K562 (cell line): ENCODE measurements around the gene XAB2.

ENCODE experiments used
- ATF1 ChIP-seq, 2 experiments: fragments of 450-650 bp in 1 of 2; IDR thresholded peaks; 2 replicates each; pipeline ENCODE4 v1.6.1; 2016; ENCODE audit warnings: missing compliant biosample characterization in 1 of 2, missing genetic modification characterization in 1 of 2
- ATF3 ChIP-seq, 2 experiments: fragments of 450-650 bp in 1 of 2; sonication (generic) in 1 of 2; formaldehyde crosslinking in 1 of 2; IDR thresholded peaks in 1 of 2; conservative IDR thresholded peaks in 1 of 2; 2 replicates each; pipeline versions ENCODE4 v1.6.1 to v1.8.1; 2016 to 2023; ENCODE audit warnings: mild to moderate bottlenecking in 2 of 2, moderate library complexity in 2 of 2, inconsistent platforms in 1 of 2, missing genetic modification reagents in 1 of 2
- BHLHE40 ChIP-seq: IDR thresholded peaks from 2 replicates; pipeline ENCODE4 v1.6.1; 2011; ENCODE audit warnings: low read length, improper control_type of control experiment
- CTCF ChIP-seq, 3 experiments: IDR thresholded peaks in 2 of 3; conservative IDR thresholded peaks in 1 of 3; 2 replicates each; pipeline ENCODE4 v1.5.1; 2011 to 2012; ENCODE audit warnings: low read length in 3 of 3, mild to moderate bottlenecking in 3 of 3, control low read depth in 2 of 3, improper control_type of control experiment in 1 of 3, inconsistent platforms in 1 of 3, low read depth in 1 of 3, mixed read lengths in 1 of 3, moderate library complexity in 1 of 3; ENCODE audit not compliant: insufficient read depth in 2 of 3
- EP300 ChIP-seq: IDR thresholded peaks from 2 replicates; pipeline ENCODE4 v1.6.1; 2012; ENCODE audit warnings: low read length, improper control_type of control experiment
- FOXM1 ChIP-seq, 2 experiments: fragments of 450-650 bp in 1 of 2; sonication (generic) in 1 of 2; formaldehyde crosslinking in 1 of 2; IDR thresholded peaks; 2 replicates each; pipeline versions ENCODE4 v1.6.1 to v1.9.0; 2017 to 2022; ENCODE audit warnings: low read depth in 2 of 2, mild to moderate bottlenecking in 2 of 2, missing genetic modification reagents in 1 of 2, moderate library complexity in 1 of 2
- RREB1 ChIP-seq: fragments of 250-450 bp; sonication (Bioruptor Pico); IDR thresholded peaks from 2 replicates; pipeline ENCODE4 v1.4.0; 2020
- SP1 ChIP-seq: sonication (generic); formaldehyde crosslinking; IDR thresholded peaks from 2 replicates; pipeline ENCODE4 v1.8.1; 2022; ENCODE audit warnings: mild to moderate bottlenecking, missing genetic modification reagents
- SREBF2 ChIP-seq: sonication (generic); formaldehyde crosslinking; IDR thresholded peaks from 2 replicates; pipeline ENCODE4 v1.4.0; 2020; ENCODE audit warnings: mild to moderate bottlenecking, missing genetic modification reagents
- TFAP4 ChIP-seq: sonication (generic); formaldehyde crosslinking; IDR thresholded peaks from 2 replicates; pipeline ENCODE4 v1.8.0; 2022; ENCODE audit warnings: missing genetic modification reagents, mild to moderate bottlenecking, moderate library complexity, borderline replicate concordance
- ZBTB33 ChIP-seq: sonication (generic); formaldehyde crosslinking; IDR thresholded peaks from 2 replicates; pipeline ENCODE4 v1.8.1; 2023; ENCODE audit warnings: mild to moderate bottlenecking, missing genetic modification reagents
- ZKSCAN8 ChIP-seq: fragments of 200-800 bp; sonication (Bioruptor generic); IDR thresholded peaks from 2 replicates; pipeline ENCODE4 v1.6.1; 2016; ENCODE audit warnings: missing genetic modification characterization, missing compliant biosample characterization
- ZNF609 ChIP-seq: sonication (generic); formaldehyde crosslinking; IDR thresholded peaks from 2 replicates; pipeline ENCODE4 v1.8.1; 2023; ENCODE audit warnings: missing genetic modification reagents, mild to moderate bottlenecking, borderline replicate concordance
- ZZZ3 ChIP-seq: fragments of 450-650 bp; IDR thresholded peaks from 2 replicates; pipeline ENCODE4 v1.6.1; 2016; ENCODE audit warnings: antibody characterized with exemption, mild to moderate bottlenecking, moderate library complexity

GRCh38 chr19:7606289-7606688, 23.1 kb downstream of the XAB2 start:
- no peak for TF ChIP-seq SP1 (CRISPR knock-in tag)
- TF ChIP-seq ZKSCAN8 (CRISPR knock-in tag): no peak
- TF ChIP-seq CTCF (IDR thresholded peaks at IDR 0.05 in 2 of 3, conservative IDR thresholded peaks at IDR 0.05 in 1 of 3; ENCODE audit: insufficient read depth in 2 of 3, low read depth in 1 of 3, low read length in 3 of 3): no peak
- no peak for TF ChIP-seq ZBTB33
- TF ChIP-seq RREB1: no peak
- no peak for TF ChIP-seq ATF3 (IDR thresholded peaks at IDR 0.05)
- no peak for TF ChIP-seq ATF3 (CRISPR knock-in tag; conservative IDR thresholded peaks at IDR 0.05)
- no peak for TF ChIP-seq FOXM1 (IDR thresholded peaks at IDR 0.05; ENCODE audit: low read depth)
- TF ChIP-seq FOXM1 (CRISPR knock-in tag; IDR thresholded peaks at IDR 0.05; ENCODE audit: low read depth): no peak
- no peak for TF ChIP-seq ZNF609
- no peak for TF ChIP-seq BHLHE40
- TF ChIP-seq TFAP4 (CRISPR knock-in tag): no peak
- no peak for TF ChIP-seq ATF1 (CRISPR knock-in tag; IDR thresholded peaks at IDR 0.05)
- no peak for TF ChIP-seq ATF1 (tag; IDR thresholded peaks at IDR 0.05)
- no peak for TF ChIP-seq SREBF2
- TF ChIP-seq EP300: no peak
- TF ChIP-seq ZZZ3: no peak
